Measurements from ENCODE around the gene UBE2F.

Gene UBE2F

DNA sequence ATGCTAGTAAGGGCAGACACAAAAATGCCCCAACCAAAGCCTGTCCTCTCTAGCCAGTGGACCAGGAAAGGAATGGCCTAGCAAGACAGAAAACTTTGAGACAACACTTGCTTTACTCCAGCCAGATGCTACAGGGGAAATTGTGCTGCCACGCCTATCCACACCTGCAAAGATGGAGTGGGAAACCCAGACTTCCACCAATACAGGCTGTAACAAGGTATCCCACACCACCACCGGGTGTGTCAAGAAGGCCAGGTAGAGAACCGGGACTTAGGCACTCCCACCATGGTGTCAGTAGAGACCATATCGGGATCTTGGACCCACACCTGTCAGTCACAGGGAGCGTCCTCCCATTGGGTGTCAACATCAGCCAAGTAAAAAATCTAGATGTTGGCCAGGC is 117.1 kb downstream of the UBE2F start:
- no peak for DNase-seq

DNA sequence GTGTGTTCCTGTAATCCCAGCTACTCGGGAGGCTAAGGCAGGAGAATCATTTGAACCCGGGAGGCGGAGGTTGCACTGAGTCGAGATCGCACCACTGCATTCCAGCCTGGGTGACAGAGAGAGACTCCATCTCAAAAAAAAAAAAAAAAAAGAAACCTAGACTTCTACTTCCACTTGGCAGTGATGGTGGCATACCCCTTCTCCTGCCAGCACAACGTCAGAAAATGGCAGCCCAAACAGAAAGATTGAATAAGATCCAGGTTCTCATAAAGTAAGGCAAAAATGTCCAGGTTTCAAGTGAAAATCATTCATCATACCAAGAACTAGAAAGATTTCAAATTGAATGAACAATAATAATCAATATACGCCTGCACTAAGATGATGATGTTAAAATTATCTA is 117.9 kb downstream of the UBE2F start:
- no peak for DNase-seq

- no peak for DNase-seq
These were observed 119.1 kb downstream of the UBE2F start for GRCh38 chr2:238085899-238086298.

GRCh38 chr2:238087211-238087610 is 120.4 kb downstream of the UBE2F start:
- no peak for DNase-seq

GRCh38 chr2:238090887-238091286 is 124.1 kb downstream of the UBE2F start:
- no peak for DNase-seq

DNA sequence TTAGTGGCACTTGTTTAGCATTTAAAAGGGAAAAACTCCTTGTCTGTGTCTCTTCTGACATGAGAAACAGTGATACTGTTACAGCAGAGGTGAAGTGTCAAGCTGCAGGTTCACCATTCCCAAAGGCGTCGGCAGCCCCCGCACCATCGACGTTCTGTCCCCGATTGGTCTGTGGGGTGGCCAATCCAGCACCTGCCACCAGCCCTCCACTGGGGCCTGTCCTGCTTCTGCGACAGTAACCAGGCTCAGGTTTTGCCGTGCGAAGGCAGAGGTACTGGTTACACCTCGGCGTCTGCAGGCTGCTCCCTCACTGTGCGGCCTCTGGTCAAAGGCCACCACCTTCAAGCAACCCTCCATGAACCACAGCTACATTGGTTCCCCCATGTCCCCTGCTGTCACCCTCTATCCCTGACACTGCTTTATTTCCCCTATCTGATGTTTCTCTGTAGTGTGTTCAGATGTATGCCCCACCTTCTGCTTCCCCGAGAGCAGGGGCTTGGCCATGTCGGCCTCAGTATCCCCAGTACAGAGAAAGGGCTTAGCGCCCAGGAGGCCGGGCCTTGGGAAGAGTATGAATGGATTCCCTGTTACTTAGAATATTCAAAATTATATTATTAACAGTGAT is 124.7 kb downstream of the UBE2F start:
- DNase-seq: no peak
